Mesenchymal stem cell (in vitro differentiated cells and primary cell): ENCODE results near the gene MAP4. TPM values are rescaled to one million over a fixed set of nuclear protein-coding genes. Genes with fewer than 3 reads are reported as not detected.

ENCODE experiments used
- DNase-seq: peaks from one replicate; pipeline ENCODE4 v3.0.0-alpha.2; 2013
- H2AFZ ChIP-seq: one replicate; pipeline ENCODE4 v1.6.1; 2013; ENCODE audit warnings: low read depth, mild to moderate bottlenecking, control low read depth, inconsistent platforms, low read length, moderate library complexity
- H2AK5ac ChIP-seq: 2 replicates; pipeline ENCODE4 v1.6.1; 2013; ENCODE audit warnings: low read length, moderate library complexity, mild to moderate bottlenecking, inconsistent platforms; ENCODE audit not compliant: severe bottlenecking
- H2BK120ac ChIP-seq: one replicate; pipeline ENCODE4 v1.6.1; 2013; ENCODE audit warnings: low read depth, mild to moderate bottlenecking, inconsistent platforms, low read length, moderate library complexity
- H2BK12ac ChIP-seq, 2 experiments: one replicate each; pipeline ENCODE4 v1.6.1; 2013; ENCODE audit warnings: inconsistent platforms in 2 of 2, low read length in 2 of 2, mild to moderate bottlenecking in 2 of 2, moderate library complexity in 2 of 2, control low read depth in 1 of 2
- H2BK15ac ChIP-seq: one replicate; pipeline ENCODE4 v1.6.1; 2013; ENCODE audit warnings: mild to moderate bottlenecking, low read depth, inconsistent platforms; ENCODE audit not compliant: poor library complexity, severe bottlenecking
- H2BK5ac ChIP-seq: 2 replicates; pipeline ENCODE4 v1.6.1; 2013; ENCODE audit warnings: low read depth, mild to moderate bottlenecking, low read length, control low read depth, inconsistent platforms; ENCODE audit not compliant: poor library complexity, severe bottlenecking
- H3K14ac ChIP-seq, 2 experiments: one replicate each; pipeline ENCODE4 v1.6.1; 2013; ENCODE audit warnings: inconsistent platforms in 2 of 2, low read length in 2 of 2, control low read depth in 1 of 2, mild to moderate bottlenecking in 1 of 2, moderate library complexity in 1 of 2
- H3K18ac ChIP-seq, 2 experiments: one replicate each; pipeline ENCODE4 v1.6.1; 2013; ENCODE audit warnings: inconsistent platforms in 2 of 2, low read length in 2 of 2, control low read depth in 1 of 2, low read depth in 1 of 2, mild to moderate bottlenecking in 1 of 2
- H3K23ac ChIP-seq, 2 experiments: one replicate each; pipeline ENCODE4 v1.6.1; 2013; ENCODE audit warnings: inconsistent platforms in 2 of 2, low read length in 2 of 2, mild to moderate bottlenecking in 2 of 2, moderate library complexity in 2 of 2, control low read depth in 1 of 2
- H3K27ac ChIP-seq: 2 replicates; pipeline ENCODE4 v1.5.1; 2013; ENCODE audit warnings: mild to moderate bottlenecking, moderate library complexity, low read length, control low read depth, inconsistent platforms; ENCODE audit not compliant: poor library complexity, severe bottlenecking
- H3K27me3 ChIP-seq, 2 experiments: 2 replicates each; pipeline versions ENCODE4 v1.6.1 to v1.7.0; 2013; ENCODE audit warnings: low read length in 2 of 2, mild to moderate bottlenecking in 2 of 2, moderate library complexity in 2 of 2, control low read depth in 1 of 2, inconsistent platforms in 1 of 2; ENCODE audit not compliant: control insufficient read depth in 1 of 2, insufficient read depth in 1 of 2
- H3K36me3 ChIP-seq, 2 experiments: 2 replicates each; pipeline versions ENCODE4 v1.6.1 to v1.7.0; 2013; ENCODE audit warnings: low read length in 2 of 2, control low read depth in 1 of 2, inconsistent platforms in 1 of 2, low read depth in 1 of 2, mild to moderate bottlenecking in 1 of 2; ENCODE audit not compliant: insufficient read depth in 2 of 2, control insufficient read depth in 1 of 2
- H3K4ac ChIP-seq, 2 experiments: one replicate each; pipeline ENCODE4 v1.6.1; 2013; ENCODE audit warnings: inconsistent platforms in 2 of 2, low read length in 2 of 2, mild to moderate bottlenecking in 2 of 2, moderate library complexity in 2 of 2, control low read depth in 1 of 2, low read depth in 1 of 2
- H3K4me1 ChIP-seq: 2 replicates; pipeline ENCODE4 v1.6.1; 2013; ENCODE audit warnings: low read depth, low read length, control low read depth; ENCODE audit not compliant: control insufficient read depth, insufficient read depth
- H3K4me2 ChIP-seq: 2 replicates; pipeline ENCODE4 v1.6.1; 2013; ENCODE audit warnings: low read length, mild to moderate bottlenecking, inconsistent platforms; ENCODE audit not compliant: poor library complexity, severe bottlenecking
- H3K4me3 ChIP-seq, 2 experiments: 2 replicates each; pipeline versions ENCODE4 v1.5.1 to v1.7.0; 2013; ENCODE audit warnings: low read length in 2 of 2, mild to moderate bottlenecking in 2 of 2, control low read depth in 1 of 2, low read depth in 1 of 2; ENCODE audit not compliant: insufficient read depth in 1 of 2
- H3K79me1 ChIP-seq: replicated peaks from 2 replicates; pipeline ENCODE4 v1.6.1; 2013; ENCODE audit warnings: mild to moderate bottlenecking, control low read depth, low read length, inconsistent platforms; ENCODE audit not compliant: poor library complexity, severe bottlenecking
- H3K9ac ChIP-seq: 2 replicates; pipeline ENCODE4 v1.7.0; 2013; ENCODE audit warnings: mild to moderate bottlenecking, low read length, moderate library complexity
- H3K9me3 ChIP-seq: 2 replicates; pipeline ENCODE4 v1.7.0; 2013; ENCODE audit warnings: mild to moderate bottlenecking, low read length; ENCODE audit not compliant: control insufficient read depth
- H4K8ac ChIP-seq: one replicate; pipeline ENCODE4 v1.6.1; 2013; ENCODE audit warnings: inconsistent platforms, mild to moderate bottlenecking, low read length, moderate library complexity
- H4K91ac ChIP-seq: one replicate; pipeline ENCODE4 v1.6.1; 2013; ENCODE audit warnings: mild to moderate bottlenecking, low read length, inconsistent platforms
- WGBS: methylation state at CpG from one replicate; pipeline ENCODE4 v1.1.7; 2013; ENCODE audit warnings: mixed read lengths; 5-methylcytosine and 5-hydroxymethylcytosine counted together
- polyA plus RNA-seq, 2 experiments: library from polyadenylated mRNA; stranded (reverse); fragments of 200-250 nt; gene quantifications; one replicate each; pipeline ENCODE4 v1.2.3, GENCODE V29; 2013

Gene MAP4, protein sequence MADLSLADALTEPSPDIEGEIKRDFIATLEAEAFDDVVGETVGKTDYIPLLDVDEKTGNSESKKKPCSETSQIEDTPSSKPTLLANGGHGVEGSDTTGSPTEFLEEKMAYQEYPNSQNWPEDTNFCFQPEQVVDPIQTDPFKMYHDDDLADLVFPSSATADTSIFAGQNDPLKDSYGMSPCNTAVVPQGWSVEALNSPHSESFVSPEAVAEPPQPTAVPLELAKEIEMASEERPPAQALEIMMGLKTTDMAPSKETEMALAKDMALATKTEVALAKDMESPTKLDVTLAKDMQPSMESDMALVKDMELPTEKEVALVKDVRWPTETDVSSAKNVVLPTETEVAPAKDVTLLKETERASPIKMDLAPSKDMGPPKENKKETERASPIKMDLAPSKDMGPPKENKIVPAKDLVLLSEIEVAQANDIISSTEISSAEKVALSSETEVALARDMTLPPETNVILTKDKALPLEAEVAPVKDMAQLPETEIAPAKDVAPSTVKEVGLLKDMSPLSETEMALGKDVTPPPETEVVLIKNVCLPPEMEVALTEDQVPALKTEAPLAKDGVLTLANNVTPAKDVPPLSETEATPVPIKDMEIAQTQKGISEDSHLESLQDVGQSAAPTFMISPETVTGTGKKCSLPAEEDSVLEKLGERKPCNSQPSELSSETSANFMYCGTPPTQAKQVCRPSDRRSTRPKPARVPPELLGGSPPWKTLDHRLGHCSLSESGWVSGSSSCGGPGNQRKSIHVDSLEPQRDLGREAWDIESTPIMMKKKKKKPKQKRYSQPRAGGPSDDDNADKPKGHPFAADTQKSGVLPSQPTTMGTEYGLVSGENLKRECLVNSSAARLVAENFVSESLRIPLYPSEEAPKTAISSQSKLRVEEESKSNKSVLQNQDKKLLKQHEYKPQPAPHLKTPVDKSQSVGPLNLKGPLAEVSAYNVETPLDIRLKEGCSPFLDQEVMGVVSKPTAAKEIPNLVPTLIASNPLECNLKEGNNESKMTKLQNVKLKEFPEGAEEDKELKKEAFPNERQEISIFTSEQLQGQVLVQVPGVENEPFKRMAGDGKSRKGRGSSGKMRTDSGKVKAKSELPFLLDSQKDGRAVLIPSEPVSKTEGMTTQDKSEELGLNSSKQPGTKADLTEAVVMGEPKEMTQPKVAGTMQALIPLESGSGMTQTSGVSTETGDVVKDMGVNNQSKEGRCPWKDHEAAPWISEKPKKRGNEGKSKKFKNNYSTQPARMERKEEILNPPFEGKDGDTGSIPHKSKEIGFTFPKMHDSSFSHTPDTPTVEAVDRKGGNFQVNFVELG (N-terminal part only)
- 188 TPM for polyA plus RNA-seq (2013, experiment 1 of 2)
- polyA plus RNA-seq (2013, experiment 2 of 2) = 181 TPM

DNA sequence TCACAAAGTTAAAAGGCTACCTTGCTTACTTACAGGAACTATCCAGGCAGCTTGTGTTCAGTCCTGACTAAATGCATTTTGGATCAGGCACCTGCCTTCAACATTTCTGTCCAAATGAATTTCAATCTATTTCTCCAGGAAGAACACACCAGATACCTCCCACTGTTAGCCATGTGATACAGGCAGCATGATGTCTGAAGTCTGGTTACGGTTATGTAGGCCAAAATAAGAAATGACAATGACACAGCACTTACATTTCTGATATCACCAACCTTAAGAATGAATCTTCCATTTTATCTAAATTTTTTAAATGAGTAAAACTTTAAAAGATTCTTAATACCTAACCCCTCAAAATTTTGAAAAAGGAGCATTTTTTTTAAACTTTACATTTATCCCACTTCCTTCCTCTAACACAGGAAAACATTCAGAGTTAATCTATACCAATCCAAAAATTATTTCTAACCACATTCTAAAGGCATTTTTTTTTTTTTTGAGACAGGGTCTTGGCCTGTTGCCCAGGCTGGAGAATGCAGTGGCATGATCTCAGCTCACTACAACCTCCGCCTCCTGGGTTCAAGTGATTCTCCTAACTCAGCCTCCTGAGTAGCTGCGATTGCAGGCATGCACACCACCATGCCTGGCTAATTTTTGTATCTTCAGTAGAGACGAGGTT lies at the start of gene MAP4:
MAP4 (minus strand) TSS at position 116 of the 673 bp plus-strand sequence. CDS start 17,556 bp downstream, outside the sequence.
- H4K91ac ChIP-seq = no peak within 1 kb of the TSS
- H3K9me3 ChIP-seq = no peaks in the 10 kb centered on the region
- no peak within 1 kb of the TSS for H2BK15ac ChIP-seq
- H2BK5ac ChIP-seq = peak within 1 kb of the TSS; percentile 46
- H3K23ac ChIP-seq = no peak within 1 kb of the TSS
- H3K14ac ChIP-seq = no peak within 1 kb of the TSS
- H3K9ac ChIP-seq = peak within 1 kb of the TSS; percentile 14
- peak within 1 kb of the TSS in 1 of 2 experiments; percentile 52 for H2BK12ac ChIP-seq
- no peak within 1 kb of the TSS for H3K4me3 ChIP-seq
- H3K4ac ChIP-seq = no peak within 1 kb of the TSS
- no peak within 1 kb of the TSS for H4K8ac ChIP-seq
- peak within 1 kb of the TSS; percentile 98 for H3K27ac ChIP-seq
- H2AFZ ChIP-seq = no peak within 1 kb of the TSS
- H3K18ac ChIP-seq = peak within 1 kb of the TSS; percentile 52 to 57
- WGBS = 31% methylated on average over 3 of the region's 4 CpGs
- H3K4me1 ChIP-seq = peaks cover 13% of the 10 kb centered on the region
- peak within 1 kb of the TSS; percentile 76 for H2AK5ac ChIP-seq
- H3K27me3 ChIP-seq = no peaks in the 10 kb centered on the region
- H3K4me2 ChIP-seq = peak within 1 kb of the TSS; percentile 61
- peaks cover 4 to 8% of the 10 kb centered on the region in 2 experiments for H3K36me3 ChIP-seq
- DNase-seq = no peak
- H2BK120ac ChIP-seq = no peak within 1 kb of the TSS
- H3K79me1 ChIP-seq = peaks cover 5% of the 10 kb centered on the region

GRCh38 chr3:48065035-48065434 lies 48.8 kb upstream of the MAP4 start:
- Histone ChIP-seq H3K4ac (no peak overlapping the region), H3K4me3 (no peak overlapping the region), H3K27ac (no peak overlapping the region), H3K4me2 (no peak overlapping the region), H2AK5ac (no peak overlapping the region), H3K27me3 (no peaks in the 10 kb centered on the region), H3K18ac (no peak overlapping the region), H3K4me1 (peaks cover 7% of the 10 kb centered on the region), H2AFZ (no peak overlapping the region), H3K23ac (no peak overlapping the region), H3K9me3 (no peaks in the 10 kb centered on the region), H4K8ac (no peak overlapping the region), H3K79me1 (no peaks in the 10 kb centered on the region), H2BK15ac (no peak overlapping the region), H4K91ac (no peak overlapping the region), H3K9ac (no peak overlapping the region), H2BK12ac (no peak overlapping the region), H3K14ac (no peak overlapping the region), H2BK5ac (no peak overlapping the region), H3K36me3 (peaks cover 0 to 5% of the 10 kb centered on the region in 2 experiments), H2BK120ac (no peak overlapping the region)
- DNase-seq = no peak
- WGBS = 89% methylated on average over 1 of the region's 1 CpG

GRCh38 chr3:48064292-48064829 lies 48.1 kb upstream of the MAP4 start:
- peaks cover 7% of the 10 kb centered on the region for H3K4me1 ChIP-seq
- no peak overlapping the region for H2BK15ac ChIP-seq
- no peak overlapping the region for H3K23ac ChIP-seq
- no peak overlapping the region for H3K4ac ChIP-seq
- no peak overlapping the region for H3K4me2 ChIP-seq
- no peak overlapping the region for H2AK5ac ChIP-seq
- no peak overlapping the region for H2AFZ ChIP-seq
- no peaks in the 10 kb centered on the region for H3K9me3 ChIP-seq
- H2BK12ac ChIP-seq = no peak overlapping the region
- H3K27ac ChIP-seq = no peak overlapping the region
- no peak overlapping the region for H4K8ac ChIP-seq
- no peak overlapping the region for H2BK120ac ChIP-seq
- H3K9ac ChIP-seq = peak overlapping the region; percentile 51
- 66% methylated on average over 3 of the region's 3 CpGs for WGBS
- DNase-seq = peak; percentile 27
- H3K79me1 ChIP-seq = no peaks in the 10 kb centered on the region
- H3K27me3 ChIP-seq = no peaks in the 10 kb centered on the region
- no peak overlapping the region for H4K91ac ChIP-seq
- no peak overlapping the region for H3K18ac ChIP-seq
- H3K4me3 ChIP-seq = peak overlapping the region in 1 of 2 experiments; percentile 13
- no peak overlapping the region for H3K14ac ChIP-seq
- peaks cover 0 to 5% of the 10 kb centered on the region in 2 experiments for H3K36me3 ChIP-seq
- no peak overlapping the region for H2BK5ac ChIP-seq
